GM19468 (cell line): Measurements from ENCODE around the gene NT5DC1.

Source experiments
- ATAC-seq: cut with Tn5 transposase; IDR thresholded peaks from one replicate; pipeline ENCODE4 v1.9.1; 2021; ENCODE audit warnings: mild to moderate bottlenecking, moderate library complexity, moderate number of reproducible peaks; ENCODE audit not compliant: unreplicated experiment; ENCODE audit errors: extremely low read depth

The NT5DC1 gene

DNA sequence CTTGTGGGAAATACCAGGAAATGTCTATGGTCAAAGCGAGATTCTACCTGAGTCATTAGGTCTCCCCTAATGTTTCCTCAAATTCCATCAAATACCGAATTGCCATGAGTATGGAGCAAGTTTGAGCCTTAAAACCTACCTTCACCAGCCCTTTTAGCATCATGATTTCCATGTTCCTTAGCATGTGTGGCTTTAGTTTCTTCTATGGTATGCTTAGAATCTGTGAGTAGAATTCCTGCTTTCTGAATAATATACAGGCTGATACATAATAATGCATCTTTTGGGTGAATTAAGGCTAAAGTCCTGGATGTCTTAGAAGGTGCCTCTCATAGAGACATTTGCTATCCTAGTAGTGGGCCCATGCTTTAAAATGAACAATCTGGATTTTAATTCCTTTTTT is 121.3 kb downstream of the NT5DC1 start:
- no peak for ATAC-seq

DNA sequence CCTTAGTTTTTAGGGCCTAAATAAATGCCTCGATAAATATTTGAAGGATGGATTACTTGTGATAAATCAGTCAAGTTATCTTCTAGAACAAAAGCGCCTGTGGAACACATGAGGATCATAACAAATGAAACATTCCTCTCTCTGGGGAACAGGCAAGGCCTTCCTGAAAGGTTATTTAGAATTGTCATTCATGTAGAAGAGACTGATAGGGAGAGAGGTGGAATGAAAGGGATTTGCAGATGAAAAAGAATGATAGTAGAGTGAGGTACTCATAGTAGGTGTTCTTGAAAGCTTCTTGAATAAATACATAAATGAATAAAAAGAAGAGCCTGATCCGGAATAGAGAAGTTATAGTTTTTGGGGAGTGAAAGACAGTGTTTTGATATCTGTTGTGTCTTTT is 122.7 kb downstream of the NT5DC1 start:
- no peak for ATAC-seq

DNA sequence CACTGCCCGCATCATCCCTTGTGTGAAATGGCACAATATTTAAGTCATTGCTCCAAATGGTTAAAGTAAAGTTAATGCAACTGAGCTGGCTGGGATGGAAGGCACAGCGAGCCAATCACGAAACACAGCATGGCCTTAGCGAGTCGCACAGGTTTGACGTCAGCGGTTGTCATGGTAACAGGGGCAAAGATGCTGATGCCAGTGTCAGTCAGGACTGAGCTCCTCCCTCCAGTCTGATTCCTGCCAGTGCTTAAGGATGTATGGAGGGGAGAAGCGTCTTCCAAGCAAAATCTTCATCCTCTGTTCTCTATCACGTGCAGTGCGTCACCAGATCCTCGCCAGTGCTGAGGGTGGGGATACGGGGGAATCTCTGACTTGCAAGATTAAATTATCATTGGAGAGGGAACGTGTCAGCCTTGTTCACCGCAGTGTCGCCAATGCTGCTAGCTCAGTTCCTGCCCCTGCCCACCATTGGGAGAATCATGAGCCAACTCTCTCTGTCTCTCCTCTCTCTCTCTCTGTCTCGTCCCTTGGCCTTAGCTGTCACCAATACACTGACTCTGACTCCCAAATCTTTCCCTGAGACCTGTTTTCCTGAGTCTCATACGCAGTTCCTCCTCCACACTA is 128.7 kb downstream of the NT5DC1 start:
- ATAC-seq = no peak

DNA sequence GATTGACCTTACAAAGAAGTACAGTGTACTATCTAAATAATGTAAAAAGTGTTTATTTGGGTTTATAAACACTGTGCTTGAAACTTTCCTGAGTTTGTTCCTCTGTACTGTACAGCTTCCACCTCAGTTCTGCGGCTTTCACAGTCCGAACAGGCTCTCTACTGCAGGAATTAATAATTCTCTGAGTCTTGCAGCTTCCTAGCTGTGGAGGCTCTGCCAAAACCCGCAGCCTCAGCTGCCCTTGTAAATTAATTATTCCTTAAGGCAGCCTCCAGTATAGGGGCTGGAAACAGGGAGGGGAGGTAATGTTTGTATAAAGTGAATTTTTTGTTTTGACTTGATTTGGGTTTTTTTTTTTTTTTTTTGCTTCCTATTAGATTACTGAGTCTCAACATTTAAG is 134.0 kb downstream of the NT5DC1 start:
- ATAC-seq = no peak

DNA sequence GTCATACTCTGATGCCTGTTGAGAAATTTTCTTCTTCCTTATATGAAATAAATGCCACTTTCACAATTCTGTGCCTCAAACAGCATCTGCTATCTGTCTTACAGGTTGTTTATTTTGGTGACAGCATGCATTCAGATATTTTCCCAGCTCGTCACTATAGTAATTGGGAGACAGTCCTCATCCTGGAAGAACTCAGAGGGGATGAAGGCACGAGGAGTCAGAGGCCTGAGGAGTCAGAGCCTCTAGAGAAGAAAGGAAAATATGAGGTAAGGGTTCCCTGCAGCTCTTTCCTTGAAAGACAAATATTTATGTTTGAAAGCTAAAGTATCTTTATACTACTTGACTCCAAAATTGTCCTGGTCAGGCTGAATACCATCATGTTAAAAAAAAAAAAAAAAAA is 137.4 kb downstream of the NT5DC1 start:
- no peak for ATAC-seq

DNA sequence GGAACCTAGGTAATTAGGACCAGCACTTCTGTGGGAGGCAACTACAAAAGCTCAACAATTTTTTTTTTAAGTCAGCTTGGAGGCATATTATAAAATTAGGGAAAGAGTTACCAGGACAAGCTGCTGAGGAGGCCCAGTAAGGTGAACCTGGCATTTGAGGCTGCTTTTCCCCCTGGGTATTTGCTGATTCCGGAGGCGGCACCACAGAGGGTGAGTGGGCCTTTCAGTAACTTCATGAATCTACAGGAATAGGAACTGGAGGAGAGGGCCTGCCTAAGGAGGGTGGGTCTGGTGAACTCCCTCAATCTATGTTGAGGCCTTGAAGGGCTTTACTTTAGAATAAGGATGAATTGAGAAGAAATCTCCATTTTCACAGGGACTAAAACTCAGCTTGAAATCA is 138.6 kb downstream of the NT5DC1 start:
- ATAC-seq = no peak

DNA sequence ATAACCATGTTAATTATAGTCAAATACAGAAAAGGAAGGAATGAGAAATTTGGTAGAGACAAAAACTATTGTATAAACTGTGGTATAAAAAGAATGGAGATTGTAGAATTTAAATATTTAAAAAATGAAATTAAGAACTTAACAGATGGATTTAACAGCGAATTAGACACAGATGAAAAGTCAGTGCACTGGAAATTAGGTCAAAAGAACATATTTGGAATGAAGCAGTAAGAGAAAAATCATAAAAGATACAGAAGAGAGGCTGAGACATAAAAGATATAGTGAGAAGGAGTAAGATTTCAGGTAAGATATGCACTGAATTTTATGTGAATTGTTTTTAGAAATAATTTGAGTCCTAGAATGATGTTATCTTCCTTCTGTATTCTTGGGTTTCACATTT is 139.2 kb downstream of the NT5DC1 start:
- no peak for ATAC-seq

DNA sequence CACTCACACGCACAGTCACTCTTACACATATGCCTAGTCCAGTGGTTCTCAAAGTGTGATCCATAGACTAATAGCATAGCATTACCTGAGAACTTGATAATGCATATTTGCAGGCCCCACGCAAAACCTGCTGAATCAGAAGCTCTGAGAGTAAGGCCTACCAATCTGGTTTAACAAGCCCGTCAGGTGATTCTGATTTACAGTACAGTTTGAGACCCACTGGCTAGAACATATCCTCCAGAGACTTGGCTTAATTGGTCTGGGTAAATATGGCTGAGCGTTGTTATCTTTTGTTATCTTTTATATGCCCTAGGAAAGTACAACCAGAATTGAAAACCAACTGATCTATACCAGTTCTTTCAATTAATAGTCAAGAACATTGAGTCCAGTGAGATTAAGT is 143.6 kb downstream of the NT5DC1 start:
- no peak for ATAC-seq

DNA sequence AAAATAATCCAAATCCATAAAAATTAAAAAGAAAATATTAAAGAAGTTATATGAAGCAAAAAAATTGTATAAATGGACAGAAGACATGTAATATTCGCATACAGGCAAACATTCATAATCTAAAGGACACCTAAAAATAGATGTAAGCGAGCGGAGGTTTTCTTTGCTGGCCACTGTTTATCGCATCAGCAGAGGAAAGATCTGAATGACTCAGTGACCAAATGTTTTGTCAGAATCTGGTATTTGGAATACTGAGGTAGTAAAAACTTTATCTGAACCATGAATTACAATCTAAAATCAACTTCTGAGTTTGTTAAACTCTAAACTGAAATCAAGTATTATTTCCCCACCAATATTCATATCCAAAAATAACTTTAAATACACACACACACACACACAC is 145.4 kb downstream of the NT5DC1 start:
- ATAC-seq = no peak

DNA sequence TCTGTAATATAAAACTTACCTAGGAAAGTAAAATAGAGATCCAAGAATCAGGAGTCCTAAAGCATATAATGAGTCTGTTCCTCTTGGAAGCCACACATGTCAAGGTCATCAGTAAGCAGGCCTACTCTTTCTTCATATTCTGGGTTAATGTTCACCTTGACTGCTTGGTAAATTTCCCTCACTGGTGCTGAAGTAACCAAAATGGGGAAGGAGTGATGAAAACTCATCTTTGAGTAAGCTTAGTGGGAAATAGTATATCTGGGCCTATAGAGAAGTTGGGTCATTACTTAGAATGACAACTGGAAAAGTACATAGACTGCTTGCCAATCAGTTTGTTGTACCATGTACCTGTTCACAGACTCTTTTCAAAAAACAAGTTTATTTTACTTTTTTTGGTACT is 146.6 kb downstream of the NT5DC1 start:
- ATAC-seq = no peak

DNA sequence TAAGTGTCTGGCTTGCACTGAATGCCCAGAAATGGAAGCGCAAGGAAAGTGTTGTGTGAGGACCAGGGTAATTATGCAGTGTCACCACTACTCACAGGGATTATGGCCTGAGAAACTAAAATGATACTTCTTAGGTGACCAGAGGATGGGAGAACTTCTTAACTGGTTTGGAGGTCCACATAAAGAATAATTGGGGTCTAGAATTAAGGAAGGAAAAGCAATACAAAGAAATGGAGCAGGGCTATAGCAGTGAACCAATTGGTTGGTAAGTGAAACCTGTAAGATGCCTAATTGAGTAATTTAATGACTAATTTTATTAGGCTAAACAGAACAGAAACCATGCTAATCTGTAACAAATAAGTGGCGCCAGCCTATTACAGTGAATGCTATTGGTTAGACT is 147.9 kb downstream of the NT5DC1 start:
- no peak for ATAC-seq

DNA sequence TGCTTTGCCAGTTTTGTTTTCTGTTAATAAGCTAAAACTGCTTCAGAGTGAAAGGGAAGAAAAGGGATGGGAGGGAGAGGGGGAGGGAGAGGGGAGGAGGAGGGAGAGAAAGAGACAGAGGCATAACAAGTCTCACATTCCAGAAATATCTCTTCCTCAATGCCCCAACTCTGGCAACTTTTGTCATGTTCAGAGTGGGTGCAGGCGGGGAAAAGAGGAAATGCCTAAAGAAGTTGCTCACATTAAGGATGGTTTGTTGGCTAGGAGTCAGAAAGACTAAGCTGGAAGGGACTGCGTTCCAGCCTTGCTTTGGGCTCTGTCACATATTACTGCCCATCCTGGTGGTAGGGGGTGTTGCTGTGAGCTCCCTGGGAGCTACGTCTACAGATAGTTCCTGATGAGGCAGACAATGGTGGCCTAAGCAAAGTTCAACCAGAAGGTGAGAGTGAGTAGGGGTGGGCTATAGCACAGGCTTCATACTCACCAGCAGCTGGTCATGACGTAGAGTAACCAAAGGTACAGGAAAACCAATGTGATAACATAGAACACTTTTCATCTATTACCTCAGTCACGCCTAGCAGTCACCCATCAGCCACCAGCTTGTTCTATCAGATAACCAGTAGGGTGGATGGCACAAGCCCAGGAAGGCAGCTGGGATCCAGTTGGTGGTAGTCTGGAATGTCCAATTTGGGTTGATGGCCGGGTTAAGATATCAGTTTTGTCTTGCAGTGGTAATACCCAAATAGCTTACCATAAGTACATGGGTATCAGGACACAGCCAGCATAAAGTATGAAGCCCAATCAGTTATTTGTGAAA is 151.1 kb downstream of the NT5DC1 start:
- ATAC-seq = no peak

DNA sequence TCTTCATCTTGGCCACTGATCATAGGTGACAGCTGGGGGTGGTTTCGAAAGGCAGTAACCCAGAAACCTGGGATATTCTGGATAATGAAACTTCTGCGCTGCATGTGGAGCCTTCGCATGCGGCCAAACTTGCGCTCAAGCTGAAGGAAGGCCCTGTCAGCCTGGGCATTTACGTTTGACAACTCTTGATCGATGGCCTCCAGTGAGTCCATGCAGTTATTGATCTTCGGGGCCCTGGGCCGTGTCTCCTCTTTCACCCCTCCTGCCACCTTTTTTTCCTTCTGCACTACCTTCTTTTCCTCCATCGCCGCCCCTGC is 152.5 kb downstream of the NT5DC1 start:
- ATAC-seq = no peak

DNA sequence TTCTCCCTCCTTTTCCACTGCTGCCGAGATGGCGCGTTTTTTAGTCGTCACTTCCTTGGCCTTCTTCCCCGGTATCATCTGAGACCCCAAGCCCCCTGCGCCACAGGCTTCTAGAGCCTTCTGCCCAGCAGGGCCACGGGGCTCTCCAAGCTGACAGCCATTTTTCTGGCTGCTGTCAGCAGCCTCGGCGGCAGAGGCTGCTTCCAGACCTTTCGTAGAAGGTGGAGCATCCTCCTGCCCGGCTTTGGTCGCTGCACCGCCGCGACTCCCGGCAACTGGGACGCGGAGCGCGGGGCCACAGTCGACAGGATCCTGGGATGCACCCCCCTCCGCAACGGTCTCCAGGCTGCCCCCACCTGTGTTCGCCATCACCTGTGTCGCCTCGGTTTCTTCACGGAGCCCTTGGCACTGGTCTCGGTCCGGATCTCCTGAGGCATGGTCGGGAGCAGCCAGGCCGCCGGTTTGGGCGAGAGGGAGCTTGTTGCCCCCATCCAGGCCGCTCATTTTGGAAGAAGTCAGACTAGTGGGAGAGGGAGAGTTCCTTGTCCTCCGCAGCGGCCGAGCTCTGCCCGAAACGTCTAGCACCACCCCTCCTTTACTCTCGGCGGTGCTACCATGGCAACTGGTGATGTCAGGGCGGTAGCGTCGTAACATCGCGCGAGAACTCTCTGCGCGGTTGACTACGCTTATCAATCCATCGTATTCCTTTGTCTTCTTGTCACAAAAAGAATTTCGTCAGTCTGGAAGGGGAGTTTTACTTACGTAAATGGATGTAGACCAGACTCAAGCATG is 153.0 kb downstream of the NT5DC1 start, which contains the start of gene TSPYL4:
TSPYL4 (minus strand) TSS at position 571 of the 792 bp plus-strand sequence; CDS start at position 504, 67 bp downstream.
- peak; percentile 100 for ATAC-seq

DNA sequence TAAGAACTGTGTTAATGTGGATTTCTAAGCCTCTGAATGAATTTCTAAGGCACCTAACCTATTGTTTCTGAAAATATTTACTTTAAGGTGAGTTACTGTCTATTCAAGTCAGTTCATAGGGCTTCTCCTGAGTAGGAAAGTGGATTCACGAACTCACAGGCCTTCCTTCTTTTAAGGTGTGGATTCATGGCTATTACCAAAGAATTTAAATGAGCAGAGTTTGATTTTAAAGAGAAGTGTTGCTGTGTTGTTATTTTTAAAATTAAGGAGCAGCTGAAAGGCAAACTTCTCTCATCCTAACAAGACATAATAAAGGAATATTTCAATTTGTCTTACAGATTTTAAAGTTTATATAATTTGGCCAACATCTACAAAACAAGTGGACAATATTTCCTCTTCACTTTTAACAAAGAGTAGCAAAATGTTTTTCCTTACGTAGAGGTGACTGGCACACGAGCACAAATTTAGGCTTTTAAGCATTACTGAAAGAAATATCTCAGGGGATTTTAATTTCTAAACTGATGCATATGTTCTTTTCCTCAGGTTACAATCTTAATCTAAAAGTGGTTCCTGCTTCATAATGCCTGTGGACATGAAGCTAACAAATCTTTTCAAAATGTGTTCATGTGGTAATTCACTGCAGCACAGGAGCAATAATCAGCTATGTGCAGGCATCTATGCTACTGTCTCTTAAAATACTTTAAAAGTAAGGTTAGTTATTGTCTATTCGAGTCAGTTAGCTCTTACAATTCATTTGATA is 153.8 kb downstream of the NT5DC1 start:
- ATAC-seq = peak; percentile 21

DNA sequence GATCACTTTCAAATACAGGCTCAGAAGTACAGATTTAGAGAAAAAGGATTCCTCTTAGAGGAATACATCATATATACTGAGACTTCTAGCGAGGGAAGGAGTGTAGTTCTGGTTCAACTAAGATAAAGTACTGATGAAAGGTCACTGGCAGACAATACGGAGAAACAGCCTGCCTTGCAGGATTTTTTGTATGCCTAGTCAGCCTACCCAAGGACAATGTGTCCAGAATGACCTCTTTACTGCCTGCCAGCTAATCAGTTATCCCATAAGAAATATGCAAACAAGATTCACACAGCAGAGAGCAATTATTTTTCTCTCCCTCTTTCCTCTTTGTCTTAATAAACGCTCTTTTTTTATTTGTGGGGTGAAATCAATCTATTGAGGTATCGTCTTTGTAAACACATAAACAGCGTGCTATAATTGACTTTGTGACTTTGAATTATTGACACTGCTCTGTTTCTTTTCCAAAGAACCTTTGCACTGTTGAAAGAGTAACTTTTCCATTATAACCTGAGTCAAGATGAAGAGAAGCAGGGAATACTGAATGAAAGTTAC is 154.7 kb downstream of the NT5DC1 start:
- no peak for ATAC-seq

DNA sequence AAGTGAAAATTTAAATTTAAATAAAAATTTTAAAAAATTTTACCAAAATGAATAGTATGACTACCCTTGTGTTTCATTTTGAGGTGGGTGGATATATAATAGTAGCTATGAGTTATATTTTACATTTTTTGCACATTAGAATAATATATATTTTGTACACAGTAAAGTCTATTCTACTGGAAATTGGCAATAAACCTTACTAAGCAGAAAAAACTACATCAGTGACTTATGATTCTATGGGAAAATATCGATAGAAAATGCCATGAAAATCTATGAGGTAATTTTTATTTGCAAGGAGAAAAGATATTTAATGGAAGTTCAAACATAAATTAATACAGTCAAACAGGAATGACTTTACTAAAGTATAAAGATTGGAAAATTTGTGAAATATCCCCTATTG is 156.0 kb downstream of the NT5DC1 start:
- ATAC-seq = no peak

DNA sequence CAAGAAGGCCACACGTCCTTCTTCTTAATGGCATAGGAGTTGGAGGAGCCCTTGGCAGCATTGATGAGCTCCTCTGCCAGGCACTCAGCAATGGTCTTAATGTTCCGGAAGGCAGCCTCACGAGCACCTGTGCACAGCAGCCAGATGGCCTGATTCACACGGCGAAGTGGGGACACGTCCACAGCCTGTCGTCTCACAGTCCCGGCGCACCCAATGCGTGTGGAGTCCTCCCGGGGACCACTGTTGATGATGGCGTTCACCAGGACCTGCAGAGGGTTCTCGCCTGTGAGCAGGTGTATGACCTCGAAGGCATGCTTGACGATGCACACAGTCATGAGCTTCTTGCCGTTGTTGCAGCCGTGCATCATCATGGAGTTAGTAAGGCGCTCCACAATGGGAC is 157.9 kb downstream of the NT5DC1 start:
- ATAC-seq = no peak

DNA sequence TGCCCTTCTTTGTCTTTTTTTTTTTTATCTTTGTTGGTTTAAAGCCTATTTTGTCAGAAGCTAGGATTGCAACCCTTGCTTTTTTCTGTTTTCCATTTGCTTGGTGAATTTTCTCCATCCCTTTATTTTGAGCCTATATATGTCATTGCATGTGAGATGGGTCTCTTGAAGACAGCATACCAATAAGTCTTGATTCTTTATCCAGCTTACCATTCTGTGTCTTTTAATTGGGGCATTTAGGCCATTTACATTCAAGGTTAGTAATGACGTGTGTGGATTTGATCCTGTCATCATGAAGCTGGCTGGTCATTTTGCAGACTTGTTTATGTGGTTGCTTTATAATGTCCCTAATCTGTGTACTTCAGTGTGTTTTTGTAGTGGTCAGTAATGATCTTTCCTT is 162.7 kb downstream of the NT5DC1 start:
- no peak for ATAC-seq
